Activated CD8-positive, alpha-beta memory T cell treated with anti-CD3 and anti-CD28 coated beads, Interleukin-2, amount 50 U/mL, for 48 hours (primary cell): Measurements from ENCODE around the gene RPS19BP1.

Experiments
- DNase-seq: peaks from one replicate; pipeline ENCODE4 v3.0.0-alpha.2; 2020

The RPS19BP1 gene

GRCh38 chr22:39527481-39527961, 5.0 kb downstream of the RPS19BP1 start:
- DNase-seq, result no peak

- DNase-seq, result peak; percentile 69
Measured at GRCh38 chr22:39526736-39527171, 5.8 kb downstream of the RPS19BP1 start.

- peak; percentile 63 for DNase-seq
Measured at GRCh38 chr22:39525658-39525975, 6.9 kb downstream of the RPS19BP1 start.

GRCh38 chr22:39524753-39525657, 7.5 kb downstream of the RPS19BP1 start:
- peak; percentile 59 for DNase-seq

GRCh38 chr22:39524089-39524752, 8.3 kb downstream of the RPS19BP1 start:
- DNase-seq, result peak; percentile 62

- DNase-seq, result peak; percentile 79
Measured at GRCh38 chr22:39522567-39523300, 9.8 kb downstream of the RPS19BP1 start.

GRCh38 chr22:39522091-39522490, 10.5 kb downstream of the RPS19BP1 start:
- peak; percentile 57 for DNase-seq

GRCh38 chr22:39521106-39521885, 11.3 kb downstream of the RPS19BP1 start:
- DNase-seq, result peak; percentile 71

GRCh38 chr22:39520226-39521105, 12.1 kb downstream of the RPS19BP1 start, which contains the start of gene ATF4:
Gene ATF4, plus strand, starts transcription at chr22:39520562. Its CDS starts 884 bp downstream, at chr22:39521446.
- peak; percentile 99 for DNase-seq

- DNase-seq, result peak; percentile 96
Measured at GRCh38 chr22:39519681-39520225, 12.8 kb downstream of the RPS19BP1 start.

- DNase-seq, result peak; percentile 78
Measured at GRCh38 chr22:39518996-39519680, 13.4 kb downstream of the RPS19BP1 start.

GRCh38 chr22:39518144-39518786, 14.3 kb downstream of the RPS19BP1 start:
- DNase-seq, result no peak

- no peak for DNase-seq
Measured at GRCh38 chr22:39517470-39517869, 15.1 kb downstream of the RPS19BP1 start.

GRCh38 chr22:39515266-39516050, 17.1 kb downstream of the RPS19BP1 start:
- DNase-seq, result no peak

- peak; percentile 71 for DNase-seq
Measured at GRCh38 chr22:39514373-39514973, 18.1 kb downstream of the RPS19BP1 start.

GRCh38 chr22:39513791-39514190, 18.8 kb downstream of the RPS19BP1 start:
- DNase-seq, result no peak

GRCh38 chr22:39512026-39512425, 20.5 kb downstream of the RPS19BP1 start:
- no peak for DNase-seq

- no peak for DNase-seq
Measured at GRCh38 chr22:39511226-39511625, 21.3 kb downstream of the RPS19BP1 start.
